ENCODE results near the gene TMEM229B. TPM values are rescaled to one million over a fixed set of nuclear protein-coding genes. Genes with fewer than 3 reads are reported as not detected.

The TMEM229B gene
- total RNA-seq: 1 to 10 TPM; 3.2 to 4.4 TPM
- polyA plus RNA-seq: 34.4 TPM

- peak; percentile 61 to 87 (median 78) for DNase-seq
- Mint-ChIP-seq H3K4me3 (peak within 1 kb of the TSS; percentile 97 to 100 (median 99)), H3K27ac (peak within 1 kb of the TSS; percentile 97 to 100 (median 99)), H3K36me3 (peaks cover 11 to 50% (median 13%) of the 10 kb centered on the region in 3 donors), H3K27me3 (no peaks in the 10 kb centered on the region), H3K9me3 (peaks cover 6 to 8% (median 7%) of the 10 kb centered on the region in 5 donors), H3K4me1 (peaks cover 63 to 83% (median 68%) of the 10 kb centered on the region in 3 donors)
- H3K4me3 ChIP-seq (ENCODE audit: low read length): peak within 1 kb of the TSS; percentile 95
- no peaks in the 10 kb centered on the region for H3K9me3 ChIP-seq (ENCODE audit: low read length)
- peaks cover 22% of the 10 kb centered on the region for H3K36me3 ChIP-seq (ENCODE audit: insufficient read depth, low read length)
- POLR2A ChIA-PET: interaction anchor here (0.6 to 1.3 kb wide), 3 partner anchors 26 to 128 kb away, joined by 3 to 4 read pairs (median 3); partner anchors contain the start of genes ATP6V1D and EIF2S1
- peak within 1 kb of the TSS; percentile 93 for H3K27ac ChIP-seq (ENCODE audit: low read depth, low read length)
- no peaks in the 10 kb centered on the region for H3K27me3 ChIP-seq (ENCODE audit: insufficient read depth, low read length, poor library complexity, severe bottlenecking)
- CTCF ChIA-PET: interaction anchor here (1.1 to 1.9 kb wide), 9 partner anchors 16 to 83 kb away, joined by 3 to 8 read pairs (median 4); no protein-coding TSS in a partner anchor
- peaks cover 45% of the 10 kb centered on the region for H3K4me1 ChIP-seq (ENCODE audit: insufficient read depth, low read length)
Measured at GRCh38 chr14:67487937-67488893, at the start of gene TMEM229B. TSS of gene TMEM229B (minus strand) at chr14:67488721. CDS start at chr14:67473923, 14,798 bp downstream.

- H3K27me3 Mint-ChIP-seq: peaks cover 17 to 35% of the 10 kb centered on the region in 2 donors
Measured at GRCh38 chr14:67537736-67538135, 49.2 kb upstream of the TMEM229B start.

GRCh38 chr14:67536087-67536486 is 47.6 kb upstream of the TMEM229B start:
- no peaks in the 10 kb centered on the region for H3K9me3 ChIP-seq (ENCODE audit: low read length)
- ChIA-PET CTCF (interaction anchor here (1.0 to 2.4 kb wide), 3 partner anchors 10 to 109 kb away, joined by 3 to 13 read pairs (median 4); no protein-coding TSS in a partner anchor), POLR2A (no interaction called here)
- H3K4me1 ChIP-seq (ENCODE audit: insufficient read depth, low read length): no peaks in the 10 kb centered on the region
- no peak for DNase-seq
- Mint-ChIP-seq H3K27me3 (peaks cover 13 to 27% of the 10 kb centered on the region in 2 donors), H3K27ac (no peak overlapping the region), H3K9me3 (no peaks in the 10 kb centered on the region), H3K4me1 (peaks cover 0 to 10% (median 0%) of the 10 kb centered on the region in 3 donors), H3K36me3 (peaks cover 0 to 4% (median 0%) of the 10 kb centered on the region in 3 donors), H3K4me3 (peak overlapping the region in 1 of 7 donors; percentile 22)
- no peak overlapping the region for H3K27ac ChIP-seq (ENCODE audit: low read depth, low read length)
- no peak overlapping the region for H3K4me3 ChIP-seq (ENCODE audit: low read length)
- H3K27me3 ChIP-seq (ENCODE audit: insufficient read depth, low read length, poor library complexity, severe bottlenecking): no peaks in the 10 kb centered on the region
- no peaks in the 10 kb centered on the region for H3K36me3 ChIP-seq (ENCODE audit: insufficient read depth, low read length)

More at GRCh38 chr14:67537736-67538135, 49.2 kb upstream of the TMEM229B start:
- Histone ChIP-seq H3K4me1 (ENCODE audit: insufficient read depth, low read length) (no peaks in the 10 kb centered on the region), H3K27me3 (ENCODE audit: insufficient read depth, low read length, poor library complexity, severe bottlenecking) (no peaks in the 10 kb centered on the region), H3K9me3 (ENCODE audit: low read length) (no peaks in the 10 kb centered on the region), H3K27ac (ENCODE audit: low read depth, low read length) (no peak overlapping the region), H3K36me3 (ENCODE audit: insufficient read depth, low read length) (no peaks in the 10 kb centered on the region), H3K4me3 (ENCODE audit: low read length) (no peak overlapping the region)
- no peaks in the 10 kb centered on the region for H3K9me3 Mint-ChIP-seq
- no peak overlapping the region for H3K4me3 Mint-ChIP-seq
- no peak overlapping the region for H3K27ac Mint-ChIP-seq
- no peak for DNase-seq
- peaks cover 3 to 5% (median 4%) of the 10 kb centered on the region in 3 donors for H3K4me1 Mint-ChIP-seq
- POLR2A ChIA-PET: no interaction called here
- H3K36me3 Mint-ChIP-seq: peaks cover 0 to 8% (median 0%) of the 10 kb centered on the region in 3 donors
- CTCF ChIA-PET: interaction anchor here (1.1 to 1.7 kb wide), 4 partner anchors 11 to 62 kb away, joined by 3 to 5 read pairs (median 4); partner anchors contain the start of gene PIGH

- POLR2A ChIA-PET: interaction anchor here (0.6 kb wide), 1 partner anchor 27 kb away, joined by 3 read pairs; no protein-coding TSS in a partner anchor
- Histone ChIP-seq H3K4me1 (ENCODE audit: insufficient read depth, low read length) (no peaks in the 10 kb centered on the region), H3K9me3 (ENCODE audit: low read length) (no peaks in the 10 kb centered on the region), H3K27ac (ENCODE audit: low read depth, low read length) (no peak overlapping the region), H3K27me3 (ENCODE audit: insufficient read depth, low read length, poor library complexity, severe bottlenecking) (no peaks in the 10 kb centered on the region), H3K36me3 (ENCODE audit: insufficient read depth, low read length) (no peaks in the 10 kb centered on the region), H3K4me3 (ENCODE audit: low read length) (peak overlapping the region; percentile 31)
- Mint-ChIP-seq H3K4me1 (peaks cover 0 to 10% (median 0%) of the 10 kb centered on the region in 3 donors), H3K9me3 (no peaks in the 10 kb centered on the region), H3K4me3 (peak overlapping the region; percentile 58 to 86 (median 74)), H3K27me3 (peaks cover 21 to 23% of the 10 kb centered on the region in 2 donors), H3K27ac (no peak overlapping the region), H3K36me3 (no peaks in the 10 kb centered on the region)
- no peak for DNase-seq
- CTCF ChIA-PET: interaction anchor here (1.3 to 1.6 kb wide), 3 partner anchors 14 to 107 kb away, joined by 4 to 8 read pairs (median 4); no protein-coding TSS in a partner anchor
Measured at GRCh38 chr14:67533754-67534085, 45.2 kb upstream of the TMEM229B start.

- Histone ChIP-seq H3K27ac (ENCODE audit: low read depth, low read length) (no peak within 1 kb of the TSS), H3K9me3 (ENCODE audit: low read length) (no peaks in the 10 kb centered on the region), H3K36me3 (ENCODE audit: insufficient read depth, low read length) (no peaks in the 10 kb centered on the region), H3K27me3 (ENCODE audit: insufficient read depth, low read length, poor library complexity, severe bottlenecking) (no peaks in the 10 kb centered on the region), H3K4me3 (ENCODE audit: low read length) (peak within 1 kb of the TSS; percentile 31), H3K4me1 (ENCODE audit: insufficient read depth, low read length) (no peaks in the 10 kb centered on the region)
- DNase-seq: peak in 4 of 5 donors; percentile 14 to 58 (median 33)
- POLR2A ChIA-PET: interaction anchor here (0.5 to 0.6 kb wide), 3 partner anchors 28 to 88 kb away, joined by 3 to 4 read pairs (median 3); no protein-coding TSS in a partner anchor
- Mint-ChIP-seq H3K27me3 (peaks cover 23 to 25% of the 10 kb centered on the region in 2 donors), H3K4me1 (peaks cover 0 to 10% (median 0%) of the 10 kb centered on the region in 3 donors), H3K36me3 (no peaks in the 10 kb centered on the region), H3K27ac (peak within 1 kb of the TSS in 1 of 8 donors; percentile 12), H3K4me3 (peak within 1 kb of the TSS; percentile 58 to 86 (median 74)), H3K9me3 (no peaks in the 10 kb centered on the region)
- CTCF ChIA-PET: interaction anchor here (0.7 to 1.6 kb wide), 7 partner anchors 13 to 106 kb away, joined by 3 to 8 read pairs (median 4); no protein-coding TSS in a partner anchor
Measured at GRCh38 chr14:67532998-67533753, 44.7 kb upstream of the TMEM229B start, which contains the start of gene PLEKHH1. TSS of gene PLEKHH1 (plus strand) at chr14:67533290. CDS start at chr14:67541868, 8,578 bp downstream.

- Mint-ChIP-seq H3K9me3 (no peaks in the 10 kb centered on the region), H3K27me3 (peaks cover 23 to 25% of the 10 kb centered on the region in 2 donors), H3K4me1 (peaks cover 0 to 10% (median 0%) of the 10 kb centered on the region in 3 donors), H3K4me3 (peak overlapping the region; percentile 44 to 83 (median 61)), H3K36me3 (no peaks in the 10 kb centered on the region), H3K27ac (peak overlapping the region in 1 of 8 donors; percentile 12)
- H3K4me3 ChIP-seq (ENCODE audit: low read length): peak overlapping the region; percentile 25
- CTCF ChIA-PET: interaction anchor here (0.7 to 1.5 kb wide), 6 partner anchors 12 to 106 kb away, joined by 3 to 5 read pairs (median 4); no protein-coding TSS in a partner anchor
- no peaks in the 10 kb centered on the region for H3K36me3 ChIP-seq (ENCODE audit: insufficient read depth, low read length)
- POLR2A ChIA-PET: interaction anchor here (0.5 to 0.6 kb wide), 2 partner anchors 65 to 89 kb away, joined by 3 to 4 read pairs; no protein-coding TSS in a partner anchor
- no peak overlapping the region for H3K27ac ChIP-seq (ENCODE audit: low read depth, low read length)
- H3K27me3 ChIP-seq (ENCODE audit: insufficient read depth, low read length, poor library complexity, severe bottlenecking): no peaks in the 10 kb centered on the region
- no peak for DNase-seq
- no peaks in the 10 kb centered on the region for H3K4me1 ChIP-seq (ENCODE audit: insufficient read depth, low read length)
- no peaks in the 10 kb centered on the region for H3K9me3 ChIP-seq (ENCODE audit: low read length)
Measured at GRCh38 chr14:67532606-67532997, 44.1 kb upstream of the TMEM229B start.

Measured in CD8-positive, alpha-beta memory T cell (primary cell).